GM18873 (cell line): ENCODE data around the gene IL1RL2.

ENCODE experiments used
- ATAC-seq: cut with Tn5 transposase; IDR thresholded peaks from one replicate; pipeline ENCODE4 v1.9.1; 2021; ENCODE audit warnings: mild to moderate bottlenecking, moderate library complexity, moderate number of reproducible peaks; ENCODE audit not compliant: unreplicated experiment, low FRiP score

The IL1RL2 gene

DNA sequence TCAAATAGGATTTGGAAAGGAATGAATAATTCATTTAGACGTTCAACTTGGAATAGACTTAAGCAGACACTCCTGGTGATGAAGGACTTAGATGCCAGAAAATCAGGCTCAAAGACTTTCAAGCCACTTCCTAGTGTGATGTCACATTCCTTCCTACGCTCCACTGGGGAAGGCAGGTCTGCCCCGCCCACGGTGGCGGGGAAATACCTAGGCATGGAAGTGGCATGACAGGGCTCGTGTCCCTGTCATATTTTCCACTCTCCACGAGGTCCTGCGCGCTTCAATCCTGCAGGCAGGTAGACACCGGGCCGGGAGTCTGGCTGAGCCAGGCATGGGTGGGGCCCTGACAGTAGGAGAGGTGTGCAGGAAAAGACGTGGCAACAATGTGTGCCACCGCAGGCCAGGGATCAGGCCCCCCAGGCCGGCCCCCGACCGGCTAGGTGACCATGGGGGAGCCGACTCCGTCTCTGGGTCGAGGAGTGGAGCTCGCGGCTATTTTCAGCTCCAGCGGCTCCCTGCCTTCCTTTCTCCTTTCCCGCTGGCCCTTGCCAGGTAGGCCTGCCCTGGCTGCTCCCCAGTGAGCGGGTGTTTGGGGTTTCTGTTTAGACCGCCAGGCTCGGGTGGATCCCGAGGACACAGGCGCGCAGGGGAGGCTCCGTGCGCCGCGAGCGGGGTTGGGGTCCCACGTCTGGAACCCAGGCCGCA, at the start of gene IL1RL2:
TSS of gene IL1RL2 (plus strand) at position 233 of the 705 bp plus-strand sequence. CDS start 845 bp downstream, outside the sequence.
- ATAC-seq: no peak

DNA sequence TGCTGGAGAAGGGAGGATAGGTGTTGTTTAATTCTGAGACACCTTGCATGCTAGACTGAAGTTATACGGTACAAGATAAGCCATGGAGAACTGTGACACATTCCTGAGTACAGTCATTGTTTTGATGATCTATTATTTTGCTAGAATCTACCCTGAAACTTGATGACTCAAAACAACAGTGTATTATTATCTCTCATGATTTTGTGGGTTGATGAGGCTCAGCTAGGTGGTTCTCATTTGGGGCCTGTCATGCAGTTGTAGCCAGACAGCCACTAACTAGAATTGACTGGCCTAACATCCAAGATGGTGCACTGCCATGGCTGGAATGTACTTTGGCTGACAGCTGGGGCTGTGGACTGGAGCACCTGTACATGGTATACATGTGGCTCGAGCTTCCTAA, 49.7 kb upstream of the IL1RL2 start:
- no peak for ATAC-seq

DNA sequence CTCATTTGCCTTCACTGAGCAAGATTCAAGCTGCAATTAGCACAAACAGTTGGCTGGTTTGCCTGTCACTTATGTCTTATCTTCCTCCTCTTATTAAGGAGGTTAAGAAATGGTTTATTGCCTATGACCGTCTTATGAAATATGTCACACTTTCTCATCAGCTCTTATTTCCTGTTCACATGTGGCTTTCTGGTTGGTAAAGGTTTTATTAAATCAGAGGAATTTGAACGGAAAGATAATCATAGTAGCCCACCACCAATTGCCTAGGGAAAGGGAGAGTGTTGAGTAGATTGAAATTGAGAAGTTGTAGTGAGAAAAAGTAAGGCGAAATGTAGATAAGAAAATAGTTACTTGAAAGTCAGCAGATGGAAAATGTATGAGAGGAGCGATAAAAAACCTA, 48.5 kb upstream of the IL1RL2 start:
- no peak for ATAC-seq

DNA sequence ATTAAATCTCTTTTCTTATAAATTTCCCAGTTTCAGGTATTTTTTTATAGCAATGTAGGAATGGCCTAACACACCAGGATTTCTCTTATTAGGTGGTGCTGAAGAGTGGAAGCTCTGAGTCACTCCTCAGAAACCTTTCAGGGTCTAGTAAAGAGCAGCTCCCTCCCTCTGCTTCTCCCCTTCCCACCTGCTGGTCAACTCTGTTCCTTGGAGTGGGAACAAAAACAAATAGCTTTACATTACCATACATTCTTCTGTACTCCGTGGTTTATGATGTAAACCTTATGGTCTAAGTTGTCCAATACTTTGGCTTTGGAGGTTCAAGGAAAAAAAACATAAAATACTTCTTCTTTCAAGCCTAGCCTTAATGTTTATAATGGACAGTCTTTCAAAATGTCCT, 47.0 kb upstream of the IL1RL2 start:
- no peak for ATAC-seq

DNA sequence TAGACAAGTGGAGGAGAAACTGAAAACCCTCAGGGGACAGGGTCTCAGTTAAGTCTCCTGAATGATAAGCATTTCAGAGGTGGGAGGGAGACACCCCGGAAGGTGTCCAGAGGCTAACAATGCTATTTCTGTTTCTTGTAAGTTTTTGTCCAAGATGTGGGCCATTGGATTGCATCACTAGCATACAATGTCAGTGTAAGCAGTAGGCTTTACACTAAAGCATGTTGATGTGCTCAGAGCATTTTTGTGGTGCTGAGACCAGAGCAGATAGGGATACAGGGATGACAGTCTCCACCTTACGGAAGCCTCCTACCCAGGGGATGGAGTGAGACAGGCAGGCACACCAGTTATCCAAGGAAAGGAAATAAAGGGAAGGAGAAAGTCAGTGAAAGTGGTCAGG, 46.4 kb upstream of the IL1RL2 start:
- ATAC-seq: no peak

DNA sequence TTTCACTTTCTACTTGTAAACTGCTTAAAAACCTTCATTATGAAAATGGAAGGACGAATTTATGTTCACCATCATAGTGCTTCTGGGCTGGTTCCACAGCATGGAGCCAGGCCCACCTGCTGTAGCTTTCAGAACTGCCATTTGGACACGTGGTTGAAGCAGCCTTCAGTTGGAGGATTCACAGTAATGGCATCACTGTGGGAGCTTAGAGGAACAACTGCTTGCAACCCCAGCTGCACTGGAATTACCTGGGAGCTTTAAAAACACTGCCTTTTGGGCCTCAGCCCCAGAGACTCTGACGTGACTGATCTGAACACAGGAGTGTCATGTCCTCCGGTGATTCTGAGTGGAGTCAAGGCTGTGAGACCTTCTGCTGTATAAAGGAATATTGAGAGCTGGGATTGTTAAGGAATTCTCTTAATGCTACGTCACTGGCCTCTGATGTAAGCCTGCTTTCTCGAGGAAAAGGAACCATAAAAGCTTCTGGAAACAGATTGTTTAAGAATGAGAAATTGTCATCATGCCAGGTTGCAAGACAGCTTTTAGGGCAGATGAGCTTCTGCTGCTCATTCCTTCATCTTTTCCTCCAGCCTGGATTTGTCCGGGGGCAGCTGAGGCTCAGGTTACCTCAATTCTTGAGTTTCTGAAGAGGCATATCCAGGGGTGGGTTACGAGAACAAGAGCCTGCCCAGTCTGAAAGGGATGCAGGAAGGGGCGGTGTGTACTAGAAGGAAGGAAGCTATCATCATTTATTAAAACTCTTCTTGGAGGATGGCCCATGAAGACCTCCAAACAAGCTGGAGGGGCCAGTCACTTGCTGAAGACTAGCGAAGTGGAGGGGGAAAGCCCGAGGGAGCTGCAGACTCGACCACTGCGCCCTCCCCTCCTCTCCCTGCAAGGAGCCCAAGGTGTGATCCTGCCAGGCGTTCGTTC, 45.5 kb upstream of the IL1RL2 start:
- ATAC-seq: no peak

DNA sequence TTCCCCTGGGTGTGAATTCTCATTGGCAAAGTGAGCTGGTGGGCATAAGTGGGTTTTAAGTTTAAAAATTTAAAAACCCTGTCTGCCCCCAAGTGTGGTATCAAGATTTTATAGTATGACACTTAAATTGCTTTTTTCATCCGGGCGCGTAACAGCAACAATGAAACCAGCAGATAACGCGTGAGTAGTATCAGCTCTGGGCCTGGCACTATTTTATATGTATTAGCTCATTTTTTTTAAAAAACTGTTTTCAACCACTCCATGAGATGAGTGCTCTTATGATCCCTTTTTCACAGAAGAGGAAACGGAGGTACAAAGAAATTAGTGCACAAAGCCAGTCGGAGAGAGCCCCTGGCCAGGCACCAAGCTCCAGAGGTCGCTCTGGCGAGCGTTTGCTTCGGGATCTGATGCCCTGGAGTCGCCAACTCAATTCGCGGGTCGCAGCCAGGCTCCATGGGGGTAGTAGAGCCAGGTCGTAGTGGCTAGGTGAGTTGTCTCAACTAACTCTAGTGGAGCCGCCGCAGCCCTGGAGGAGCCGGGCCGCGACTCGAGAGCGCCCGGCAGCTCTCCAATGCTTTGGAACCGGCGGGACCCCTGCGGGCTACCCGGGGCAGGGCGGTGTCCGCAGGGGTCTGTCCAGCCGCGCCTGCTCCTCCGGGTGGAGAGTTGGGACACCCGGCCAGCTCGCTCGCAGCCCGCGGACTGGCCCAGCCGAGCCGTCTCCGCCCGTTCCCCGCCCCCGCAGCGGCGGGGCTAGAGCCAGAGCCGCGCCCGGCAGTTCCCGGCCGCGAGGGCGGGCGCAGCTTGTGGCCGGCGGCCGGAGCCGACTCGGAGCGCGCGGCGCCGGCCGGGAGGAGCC, 44.6 kb upstream of the IL1RL2 start, which contains the start of gene IL1R1:
TSS of gene IL1R1 (plus strand) at position 777 of the 859 bp plus-strand sequence. CDS start 14,979 bp downstream, outside the sequence.
- no peak for ATAC-seq

DNA sequence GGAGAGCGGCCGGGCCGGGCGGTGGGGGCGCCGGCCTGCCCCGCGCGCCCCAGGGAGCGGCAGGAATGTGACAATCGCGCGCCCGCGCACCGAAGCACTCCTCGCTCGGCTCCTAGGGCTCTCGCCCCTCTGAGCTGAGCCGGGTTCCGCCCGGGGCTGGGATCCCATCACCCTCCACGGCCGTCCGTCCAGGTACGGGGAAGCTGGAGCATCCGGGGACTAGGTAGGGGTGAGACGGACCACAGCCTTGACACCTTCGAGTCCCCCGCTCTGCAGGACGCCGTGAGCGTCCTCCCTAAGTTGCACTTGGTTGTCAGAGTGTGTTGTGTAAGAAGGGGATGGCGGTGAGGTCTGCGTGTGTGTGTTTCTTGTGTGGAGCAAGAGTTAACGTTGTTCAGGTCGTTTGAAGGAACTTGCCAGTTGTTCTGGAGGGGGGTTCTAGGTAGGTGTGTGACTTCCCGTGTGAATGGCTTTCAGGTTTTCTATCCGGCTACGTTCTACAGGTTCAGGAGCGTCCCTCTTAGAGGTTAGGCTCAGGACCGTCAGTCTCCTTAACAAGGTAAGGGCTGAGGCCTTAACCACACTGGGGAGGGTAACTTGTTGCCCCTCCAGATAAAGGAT, 43.9 kb upstream of the IL1RL2 start:
- no peak for ATAC-seq

DNA sequence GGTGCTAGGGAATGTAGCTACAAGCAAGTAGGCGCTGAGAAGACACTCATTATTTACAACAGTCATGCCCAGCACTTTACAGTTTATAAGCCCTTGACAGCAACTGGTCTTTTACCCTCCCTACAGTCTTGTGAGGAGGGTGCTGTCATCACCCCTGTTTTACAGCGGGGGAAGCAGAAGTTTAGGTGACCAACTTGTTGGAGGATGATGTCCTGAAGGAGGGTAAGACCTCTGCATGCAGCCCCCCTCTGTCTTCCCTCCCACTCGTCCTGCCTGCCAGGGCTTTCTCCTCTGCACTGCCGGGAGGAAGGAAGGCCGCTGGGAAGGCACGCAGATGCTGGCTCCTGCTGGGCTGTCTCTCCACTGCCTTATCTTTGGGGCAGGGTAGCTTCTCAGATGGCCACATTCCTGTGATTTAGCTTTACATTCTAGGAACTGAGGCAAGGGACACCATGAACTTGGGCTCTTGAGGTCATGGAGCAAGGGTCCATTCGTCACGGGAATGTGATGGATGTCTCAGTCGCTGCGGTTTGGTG, 43.3 kb upstream of the IL1RL2 start:
- no peak for ATAC-seq

DNA sequence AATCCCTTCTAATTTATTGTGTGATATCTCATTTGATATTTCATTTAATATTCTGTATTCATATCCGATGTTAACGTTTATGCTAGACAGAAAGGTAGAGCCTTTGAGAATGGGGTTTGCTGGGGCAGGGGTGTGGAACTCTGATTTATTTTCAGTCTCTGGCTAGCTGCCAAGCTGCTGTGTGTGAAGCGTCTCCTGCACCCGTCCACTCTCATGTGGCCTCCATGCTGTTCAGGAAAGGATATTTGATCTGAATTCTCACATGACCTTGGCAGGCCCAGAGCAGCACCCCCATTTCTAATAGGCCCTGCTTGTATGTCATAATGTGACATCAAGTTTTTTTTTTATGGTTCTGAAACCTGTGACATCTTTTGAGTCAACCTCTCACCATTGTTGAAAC, 42.7 kb upstream of the IL1RL2 start:
- ATAC-seq: no peak

DNA sequence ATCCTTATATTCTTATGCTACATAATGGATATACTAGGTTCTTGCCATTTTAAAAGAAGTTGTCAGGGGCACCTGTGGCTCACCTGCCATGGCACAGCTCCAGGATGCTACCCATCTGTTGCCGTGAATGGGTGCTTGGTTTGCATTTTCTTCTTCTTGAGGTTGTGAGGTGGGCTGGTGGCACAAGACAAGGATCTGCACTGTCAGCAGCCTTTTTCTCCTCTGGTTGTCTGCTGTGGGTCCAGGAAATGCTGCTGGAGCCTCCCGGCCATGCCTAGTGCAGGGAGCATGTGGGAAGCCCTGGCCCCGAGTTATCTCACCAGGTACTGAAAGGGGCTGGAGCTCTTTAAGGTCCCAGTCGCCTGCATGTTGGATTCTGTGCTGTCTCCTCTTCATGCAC, 41.7 kb upstream of the IL1RL2 start:
- ATAC-seq: no peak

DNA sequence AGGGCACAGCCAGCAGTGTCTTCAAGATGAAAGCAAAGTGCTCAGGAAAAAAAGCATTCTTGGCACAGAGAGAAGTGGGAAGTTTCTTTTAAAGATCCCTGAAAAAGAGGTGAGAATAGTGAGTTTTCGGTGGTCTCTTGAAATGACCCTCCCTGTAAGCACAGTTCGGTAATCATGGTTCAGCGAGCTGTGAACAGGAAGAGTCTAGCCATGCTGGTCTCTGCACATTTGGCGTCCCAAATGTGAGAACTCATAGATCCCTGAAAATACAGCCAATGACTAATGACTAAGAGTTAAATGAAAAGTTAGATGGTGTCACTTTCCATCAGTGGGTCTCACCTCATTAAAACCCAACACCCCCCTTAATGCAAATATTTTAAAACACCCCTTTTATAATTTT, 40.9 kb upstream of the IL1RL2 start:
- no peak for ATAC-seq

DNA sequence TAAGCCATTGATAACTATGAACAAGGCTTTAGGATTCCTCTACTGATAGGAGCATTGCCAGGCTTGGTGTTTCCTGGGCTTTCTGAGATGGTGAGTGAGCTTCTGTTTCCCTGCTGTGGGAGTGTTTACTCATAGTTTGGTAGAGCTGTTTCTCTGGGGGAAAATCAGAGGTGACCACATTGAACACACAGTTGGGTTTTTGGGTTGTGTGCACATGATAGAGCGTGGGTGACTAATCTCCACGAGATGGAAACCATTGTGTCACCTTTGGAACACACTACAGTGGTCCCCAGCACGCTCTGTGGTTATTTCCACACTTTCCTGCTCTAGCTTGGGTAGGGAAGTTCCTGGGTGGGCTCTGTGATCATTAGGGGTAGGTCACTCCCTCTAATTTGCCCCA, 38.9 kb upstream of the IL1RL2 start:
- ATAC-seq: no peak

DNA sequence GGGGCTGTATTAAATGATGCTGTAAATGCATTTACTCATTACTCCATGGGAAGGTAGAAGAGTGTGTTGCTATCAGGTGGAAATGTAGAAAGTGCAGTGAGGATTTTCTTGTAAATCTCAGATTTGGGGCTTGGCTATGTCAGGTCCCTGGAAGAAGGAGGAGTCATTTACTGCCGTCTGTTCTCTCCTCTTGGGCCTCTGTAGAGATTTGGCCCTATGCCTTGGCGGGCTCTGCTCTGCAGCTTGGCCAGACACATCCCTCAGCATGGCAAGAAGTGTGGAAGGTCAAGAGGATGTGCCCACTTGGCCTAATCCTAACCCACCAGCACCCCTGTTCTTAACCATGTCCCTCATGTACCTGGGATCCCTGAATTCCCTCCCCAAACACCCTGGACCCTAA, 37.6 kb upstream of the IL1RL2 start:
- no peak for ATAC-seq

DNA sequence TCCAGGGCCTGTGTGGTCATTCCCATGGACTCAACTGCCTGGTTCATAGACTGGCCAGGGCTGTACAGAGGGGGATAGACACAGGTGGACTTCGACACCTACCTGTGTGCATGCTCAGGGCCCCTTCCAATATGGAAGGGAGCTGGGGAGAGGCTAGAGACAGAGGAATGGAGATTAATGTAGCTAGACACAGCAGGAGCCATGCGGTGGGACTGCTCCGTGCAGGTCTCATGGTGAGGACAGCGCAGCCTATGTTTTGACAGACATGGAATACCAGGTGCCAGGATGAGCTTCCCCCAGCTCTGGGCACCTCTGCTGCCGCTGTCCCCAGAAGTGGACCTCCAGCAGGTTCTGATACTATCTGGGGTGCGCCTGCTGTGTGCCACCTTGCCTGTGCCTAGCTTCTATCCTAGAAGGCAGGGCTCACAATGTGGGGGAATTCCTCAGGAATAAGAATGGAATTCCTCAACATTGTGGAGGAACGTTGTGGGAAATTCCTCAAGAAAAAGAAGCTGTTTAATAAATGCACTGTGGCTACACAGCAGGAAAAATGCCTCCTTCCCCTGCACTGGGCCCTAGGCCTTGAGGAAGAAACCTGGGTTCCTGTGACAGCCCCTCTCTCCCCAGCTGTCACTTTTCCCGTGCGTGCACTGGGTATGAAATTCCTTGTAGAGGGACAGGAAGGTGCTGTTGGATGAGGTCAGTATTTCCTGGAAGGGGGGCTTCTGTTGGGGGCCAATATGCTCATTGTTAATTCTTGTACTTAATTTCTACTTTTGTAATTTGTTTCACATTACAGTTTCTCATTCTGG, 37.0 kb upstream of the IL1RL2 start:
- no peak for ATAC-seq

DNA sequence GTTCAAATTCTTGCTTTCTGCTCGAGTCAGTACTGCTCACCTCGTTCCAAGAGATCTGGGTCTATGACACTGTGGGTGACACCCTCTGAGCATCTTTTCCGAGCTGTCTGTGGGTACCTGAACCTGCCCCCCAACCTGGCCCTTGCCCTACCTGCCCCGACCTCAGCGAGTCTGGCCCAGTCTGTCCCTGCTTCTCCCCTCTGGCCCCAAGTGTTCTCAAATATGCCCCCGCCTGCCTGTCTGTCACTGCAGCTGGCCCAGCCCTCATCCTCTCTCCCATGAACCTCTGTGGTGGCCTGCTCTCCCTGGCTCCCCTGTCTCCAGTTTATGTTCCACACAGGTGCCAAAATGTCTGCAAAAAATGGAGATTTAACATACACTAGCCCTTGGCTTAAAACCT, 32.5 kb upstream of the IL1RL2 start:
- ATAC-seq: no peak

DNA sequence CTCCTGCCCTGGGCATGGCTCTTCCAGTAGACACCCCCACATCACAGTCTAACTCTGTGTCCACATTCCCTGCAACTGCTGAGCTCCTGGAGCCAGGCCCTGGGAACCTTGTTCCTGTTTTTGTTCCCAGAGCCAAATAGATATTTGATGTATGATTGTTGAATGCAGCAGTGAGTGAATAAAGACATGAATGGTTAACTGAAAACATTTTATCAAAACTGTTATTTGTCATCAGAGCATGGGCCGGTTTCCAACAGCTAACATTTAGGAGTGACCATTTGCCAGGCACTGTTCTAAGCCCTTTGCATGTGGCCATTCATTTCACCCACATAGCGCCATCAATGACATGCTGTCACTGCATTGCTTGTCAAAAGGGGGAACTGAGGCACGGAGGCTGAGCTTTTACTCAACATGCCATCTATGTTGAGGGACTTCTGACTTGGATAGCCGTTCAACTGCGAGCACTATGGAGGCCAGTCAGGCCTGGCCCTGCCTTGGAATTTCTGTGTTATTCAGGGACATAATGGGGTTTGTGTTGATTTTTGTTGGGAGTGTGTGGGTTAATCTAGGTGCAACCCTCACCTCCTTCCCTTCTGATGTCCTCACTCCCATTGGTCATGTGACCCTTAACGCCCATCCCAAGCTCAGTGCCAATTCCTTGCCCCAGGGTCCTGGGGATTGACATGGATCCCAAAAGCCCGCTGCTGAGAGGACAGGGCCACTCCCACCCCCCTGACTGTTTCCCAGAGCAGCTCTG, 31.7 kb upstream of the IL1RL2 start:
- no peak for ATAC-seq

DNA sequence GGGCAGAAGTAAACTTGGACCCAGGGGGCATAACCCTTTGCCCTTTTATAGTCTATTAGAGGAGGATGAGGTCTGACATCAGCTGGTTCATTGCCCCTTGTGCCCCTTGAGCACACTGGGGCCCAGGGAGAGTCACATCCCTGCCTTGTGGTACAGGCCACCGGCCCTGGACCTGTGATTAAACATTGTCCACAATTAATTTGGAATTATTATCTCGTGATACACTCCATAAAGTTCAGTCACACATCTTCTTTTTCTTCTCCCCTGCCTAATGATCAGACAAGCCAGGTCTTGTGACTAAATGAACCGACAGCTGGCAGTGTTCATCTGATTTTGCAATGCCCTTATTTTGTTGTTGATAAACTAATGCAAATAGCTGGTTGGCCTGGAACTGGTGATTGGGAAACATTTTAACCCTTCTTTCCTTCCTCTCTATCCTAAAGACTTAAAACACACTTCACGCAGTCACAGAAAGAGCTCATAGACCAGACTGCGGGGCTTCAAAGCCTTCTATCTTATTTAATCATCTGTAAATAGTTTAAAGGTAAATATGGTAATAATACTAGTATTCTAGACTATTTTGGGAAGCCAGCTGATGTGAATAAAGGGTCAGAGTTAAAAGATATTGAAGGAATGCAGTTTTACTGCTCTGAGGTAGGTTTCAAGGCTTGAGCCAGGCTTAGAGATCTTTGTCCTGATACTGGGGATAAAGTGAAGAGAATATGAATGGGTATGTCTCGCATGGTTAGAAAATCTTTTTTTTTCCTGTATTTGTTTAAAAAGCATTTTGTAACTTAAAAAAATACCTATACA, 30.9 kb upstream of the IL1RL2 start:
- no peak for ATAC-seq
